Measurements from ENCODE around the gene ZNF140. TPM values are rescaled to one million over a fixed set of nuclear protein-coding genes. Genes with fewer than 3 reads are reported as not detected.

Gene ZNF140
- polyA plus RNA-seq, 3 donors = 6.2 to 11.8 (median 6.3) TPM

GRCh38 chr12:133156125-133156690 is 75.5 kb downstream of the ZNF140 start:
- H3K9me3 ChIP-seq (replicated peaks in 1 of 2; ENCODE audit: control insufficient read depth in 1 of 2, insufficient read depth in 1 of 2, low read length in 2 of 2) = peaks cover 46 to 95% of the 10 kb centered on the region in 2 donors
- no peaks in the 10 kb centered on the region for H3K4me1 Mint-ChIP-seq
- no peak overlapping the region for H2AFZ ChIP-seq (ENCODE audit: insufficient read depth, low read depth, low read length, poor library complexity, severe bottlenecking)
- H4K20me1 ChIP-seq (ENCODE audit: insufficient read depth, low read length) = no peaks in the 10 kb centered on the region
- H3K36me3 ChIP-seq (replicated peaks in 1 of 2; ENCODE audit: control insufficient read depth in 1 of 2, insufficient read depth in 2 of 2, low read length in 2 of 2) = peaks cover 0 to 45% of the 10 kb centered on the region in 2 donors
- H3K4me2 ChIP-seq (replicated peaks; ENCODE audit: extremely low read depth, low read length, poor library complexity, severe bottlenecking) = no peak overlapping the region
- peak overlapping the region in 1 of 3 experiments; percentile 2 for H3K4me3 ChIP-seq (replicated peaks in 1 of 3; ENCODE audit: low read depth in 2 of 3, low read length in 3 of 3)
- H3K36me3 Mint-ChIP-seq = peaks cover 27 to 37% of the 10 kb centered on the region in 2 donors
- no CpG with 5 or more reads among the region's 2 CpGs for WGBS (ENCODE audit: insufficient coverage)
- H3K27ac ChIP-seq (ENCODE audit: low read depth in 1 of 2, low read length in 2 of 2) = no peak overlapping the region
- H3K9me3 Mint-ChIP-seq = peaks cover 41 to 95% (median 85%) of the 10 kb centered on the region in 7 donors
- DNase-seq = no peak
- no peak overlapping the region for H3K27ac Mint-ChIP-seq
- H3K79me2 ChIP-seq (ENCODE audit: insufficient read depth, low read length) = no peaks in the 10 kb centered on the region
- TF ChIP-seq CTCF (IDR thresholded peaks at IDR 0.05) = no peak
- peaks cover 0 to under 1% (median 0%) of the 10 kb centered on the region in 3 donors for H3K27me3 Mint-ChIP-seq (ENCODE audit: low read depth in 3 of 3)
- no peak overlapping the region for H3K9ac ChIP-seq (ENCODE audit: insufficient read depth, low read length, poor library complexity, severe bottlenecking)
- no peaks in the 10 kb centered on the region for H3K27me3 ChIP-seq (ENCODE audit: control insufficient read depth in 2 of 2, insufficient read depth in 2 of 2, low read length in 2 of 2)
- H3K4me3 Mint-ChIP-seq = no peak overlapping the region
- intact Hi-C loops (cut with micrococcal nuclease) = no loop called here
- no peaks in the 10 kb centered on the region for H3K4me1 ChIP-seq (ENCODE audit: control insufficient read depth in 1 of 2, insufficient read depth in 2 of 2, low read length in 2 of 2)

Other genes starting within 250 kb of the ZNF140 start
- 10 to 100 TPM; 28.0 to 76.3 (median 39.3) TPM for gene CHFR, start 193.3 kb upstream of the ZNF140 start, polyA plus RNA-seq
- 1 to 10 TPM in 1 of 3 donors, under 1 TPM in 2; 0.32 to 1.9 (median 0.80) TPM for gene ZNF605, start 124.6 kb upstream of the ZNF140 start, polyA plus RNA-seq
- 10 to 100 TPM in 1 of 3 donors, 1 to 10 TPM in 2; 3.3 to 17.6 (median 3.8) TPM for gene ZNF26, start 94.6 kb upstream of the ZNF140 start, polyA plus RNA-seq
- 1 to 10 TPM; 3.3 to 5.1 (median 5.1) TPM for gene ZNF84, start 43.4 kb upstream of the ZNF140 start, polyA plus RNA-seq
- gene ZNF891, start 49.4 kb downstream of the ZNF140 start, polyA plus RNA-seq = under 1 TPM; 0.08 to 0.45 (median 0.18) TPM
- gene ZNF10, start 49.7 kb downstream of the ZNF140 start, polyA plus RNA-seq = under 1 TPM; 0.68 to 1.00 (median 0.79) TPM
- gene ZNF268, start 100.6 kb downstream of the ZNF140 start, polyA plus RNA-seq = 1 to 10 TPM; 3.3 to 6.0 (median 5.8) TPM
- gene ANHX, start 155.0 kb downstream of the ZNF140 start, polyA plus RNA-seq = not detected

All from CD14-positive monocyte (primary cell).